ENCODE measurements around the gene UQCRC1. TPM values are rescaled to one million over a fixed set of nuclear protein-coding genes. Genes with fewer than 3 reads are reported as not detected.

The UQCRC1 gene
- total and polyA plus RNA-seq, 2 of the 8 experiments (the other 6 are each of a cell fraction or from before 2014, with no cell fraction given) = 310 to 720 TPM

DNA sequence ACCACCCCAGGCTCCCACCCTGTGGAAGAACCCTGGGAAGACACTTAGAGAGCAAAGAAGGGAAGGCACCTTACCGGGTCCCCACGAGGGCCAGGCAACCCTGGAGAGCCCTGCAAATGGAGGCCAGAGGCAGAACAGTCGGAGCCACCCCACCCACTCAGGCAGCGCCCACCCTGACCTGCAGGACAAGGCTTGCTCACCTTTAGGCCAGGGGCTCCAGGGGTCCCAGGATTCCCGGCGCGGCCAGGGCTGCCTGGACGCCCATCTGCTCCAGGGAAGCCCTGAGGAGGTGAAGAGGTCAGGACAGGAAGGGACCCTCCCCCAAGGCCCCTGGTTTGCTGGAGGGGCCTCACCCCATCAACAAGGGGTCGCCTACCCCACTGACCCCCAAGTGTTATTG lies 24.6 kb downstream of the UQCRC1 start:
- Histone ChIP-seq H2BK120ac (replicated peaks; ENCODE audit: low read depth, low read length) (no peak overlapping the region), H3K56ac (replicated peaks; ENCODE audit: insufficient read length, low read depth, low read length) (no peak overlapping the region), H3K79me2 (ENCODE audit: control insufficient read depth in 1 of 2, insufficient read depth in 2 of 2, low read length in 2 of 2) (no peaks in the 10 kb centered on the region), H3K9ac (replicated peaks in 1 of 4; ENCODE audit: extremely low read depth in 1 of 4, low read depth in 3 of 4, low read length in 3 of 4) (no peak overlapping the region), H2AFZ (ENCODE audit: low read length) (no peak overlapping the region), H4K5ac (ENCODE audit: insufficient read length, low read depth, low read length) (no peak overlapping the region), H3K23me2 (ENCODE audit: low read depth, low read length) (no peaks in the 10 kb centered on the region), H2BK15ac (ENCODE audit: low read length) (no peak overlapping the region), H2BK5ac (ENCODE audit: low read depth, low read length) (no peak overlapping the region), H4K8ac (ENCODE audit: extremely low read depth, insufficient read depth, low read length) (no peak overlapping the region), H3K23ac (ENCODE audit: insufficient read length) (no peak overlapping the region), H3K4me2 (ENCODE audit: insufficient read depth in 1 of 2, low read depth in 2 of 2, low read length in 2 of 2) (no peak overlapping the region), H3K14ac (ENCODE audit: insufficient read length) (no peak overlapping the region), H3K27ac (ENCODE audit: low read depth, low read length) (no peak overlapping the region), H2BK12ac (ENCODE audit: low read depth, low read length) (no peak overlapping the region), H3K27me3 (replicated peaks in 1 of 4; ENCODE audit: control insufficient read depth in 3 of 4, extremely low read depth in 1 of 4, insufficient read depth in 3 of 4, low read length in 3 of 4) (no peaks in the 10 kb centered on the region), H4K20me1 (replicated peaks in 1 of 2; ENCODE audit: control insufficient read depth in 1 of 2, insufficient read depth in 2 of 2, low read length in 2 of 2) (no peaks in the 10 kb centered on the region), H3K18ac (ENCODE audit: extremely low read depth, low read length) (no peak overlapping the region), H4K91ac (replicated peaks; ENCODE audit: insufficient read length, low read length) (no peak overlapping the region), H2BK20ac (ENCODE audit: low read length) (no peak overlapping the region), H2AK5ac (ENCODE audit: low read depth, low read length) (no peak overlapping the region), H3K4ac (replicated peaks; ENCODE audit: insufficient read length, low read depth, low read length) (no peak overlapping the region), H3K36me3 (ENCODE audit: control insufficient read depth in 2 of 4, insufficient read depth in 4 of 4, low read length in 3 of 4) (0 out of 8 replicates have a peak, but pooled peaks cover 0 to 2% (median 0%) of the 10 kb centered on the region in 4 experiments), H3K79me1 (ENCODE audit: low read depth, low read length) (no peaks in the 10 kb centered on the region), H3K4me1 (replicated peaks in 1 of 4; ENCODE audit: control insufficient read depth in 3 of 4, insufficient read depth in 4 of 4, low read length in 3 of 4) (peaks cover 0 to 6% (median 0%) of the 10 kb centered on the region in 4 experiments; a peak in 1 of 7 replicates), H3K9me3 (ENCODE audit: insufficient read depth in 2 of 2, low read depth in 1 of 2, low read length in 1 of 2) (no peaks in the 10 kb centered on the region), H3K4me3 (ENCODE audit: extremely low read depth in 1 of 4, insufficient read depth in 2 of 4, low read depth in 3 of 4, low read length in 4 of 4) (no peak overlapping the region)
- TF ChIP-seq CHD1 (IDR thresholded peaks at IDR 0.05; ENCODE audit: low read depth, low read length) (no peak), EP300 (IDR thresholded peaks at IDR 0.05; ENCODE audit: borderline replicate concordance in 1 of 2, low read depth in 2 of 2, low read length in 2 of 2) (no peak), TAF1 (IDR thresholded peaks at IDR 0.05; ENCODE audit: low read depth, low read length) (no peak), EZH2 (IDR thresholded peaks at IDR 0.05; ENCODE audit: low read depth, low read length, severe bottlenecking) (no peak), HDAC2 (IDR thresholded peaks at IDR 0.05; ENCODE audit: borderline replicate concordance in 1 of 2, low read depth in 2 of 2, low read length in 2 of 2) (no peak), JUN (IDR thresholded peaks at IDR 0.05; ENCODE audit: low read depth, low read length) (no peak), POLR2AphosphoS5 (IDR thresholded peaks at IDR 0.05; ENCODE audit: low read depth, low read length) (no peak), GTF2F1 (IDR thresholded peaks at IDR 0.05; ENCODE audit: borderline replicate concordance, low read depth, low read length) (no peak)
- CTCF ChIA-PET (ENCODE audit: partially characterized antibody) = no interaction called here
- DNase-seq (ENCODE audit: low read depth in 1 of 2, low spot score in 2 of 2) = no peak
- 91% methylated on average over 7 of the region's 9 CpGs; no CpG with 5 or more reads in 1 of the 2 experiments for WGBS, 2 experiments (ENCODE audit: extremely low coverage in 1 of 2, insufficient coverage in 1 of 2, insufficient read length in 1 of 2, insufficient replicate concordance in 2 of 2, low coverage in 1 of 2, low lambda C conversion rate in 2 of 2, missing lambda C conversion rate in 1 of 2)
- POLR2A ChIA-PET (ENCODE audit: partially characterized antibody) = interaction anchor here (1.5 kb wide), 1 partner anchor 10 kb away, joined by 3 read pairs; no protein-coding TSS in a partner anchor
- FAIRE-seq = no peak

All from H1 (cell line).